Hepatocyte (in vitro differentiated cells): ENCODE results near the gene TMEM242. TPM values are rescaled to one million over a fixed set of nuclear protein-coding genes. Genes with fewer than 3 reads are reported as not detected.
"Not testable (repeated sequence)": the region's sequence is repeated elsewhere in the genome, so short reads cannot be mapped to it uniquely, and the experiment has no call there.

Experiments used
- DNase-seq: peaks from one replicate; pipeline ENCODE4 v3.0.0-alpha.2; 2016; ENCODE audit warnings: low spot score
- H2AFZ ChIP-seq: fragments of 200-600 bp; sonication (generic); 2 replicates; pipeline ENCODE4 v1.6.0; 2016; ENCODE audit warnings: antibody characterized with exemption, mild to moderate bottlenecking
- H3K27ac ChIP-seq: fragments of 200-600 bp; sonication (generic); 2 replicates; pipeline ENCODE4 v1.5.1; 2016; ENCODE audit warnings: mild to moderate bottlenecking
- H3K27me3 ChIP-seq: fragments of 200-600 bp; sonication (generic); 2 replicates; pipeline ENCODE4 v1.6.1; 2016
- H3K36me3 ChIP-seq: fragments of 200-600 bp; sonication (generic); replicated peaks from 2 replicates; pipeline ENCODE4 v1.5.1; 2016; ENCODE audit warnings: low read depth; ENCODE audit not compliant: insufficient read depth
- H3K4me1 ChIP-seq: fragments of 200-600 bp; sonication (generic); 2 replicates; pipeline ENCODE4 v1.5.1; 2016; ENCODE audit warnings: mild to moderate bottlenecking, moderate library complexity; ENCODE audit not compliant: insufficient read depth
- H3K4me2 ChIP-seq: fragments of 200-600 bp; sonication (generic); 2 replicates; pipeline ENCODE4 v1.6.0; 2016
- H3K4me3 ChIP-seq: fragments of 200-600 bp; sonication (generic); 2 replicates; pipeline ENCODE4 v1.5.1; 2016; ENCODE audit warnings: mild to moderate bottlenecking
- H3K79me2 ChIP-seq: fragments of 200-600 bp; sonication (generic); 2 replicates; pipeline ENCODE4 v1.6.0; 2017; ENCODE audit warnings: mild to moderate bottlenecking
- H3K9me2 ChIP-seq: fragments of 200-600 bp; sonication (generic); replicated peaks from 2 replicates; pipeline ENCODE4 v1.6.0; 2017; ENCODE audit warnings: mild to moderate bottlenecking; ENCODE audit not compliant: insufficient read depth
- H3K9me3 ChIP-seq: fragments of 200-600 bp; sonication (generic); 2 replicates; pipeline ENCODE4 v1.5.1; 2016; ENCODE audit warnings: low read depth, mild to moderate bottlenecking
- H4K20me1 ChIP-seq: fragments of 200-600 bp; sonication (generic); 2 replicates; pipeline ENCODE4 v1.6.0; 2016; ENCODE audit warnings: mild to moderate bottlenecking; ENCODE audit not compliant: insufficient read depth, poor library complexity, severe bottlenecking
- CTCF ChIP-seq: fragments of 200-600 bp; sonication (generic); IDR thresholded peaks from 2 replicates; pipeline ENCODE4 v1.5.1; 2016; ENCODE audit warnings: antibody characterized with exemption, mild to moderate bottlenecking; ENCODE audit not compliant: poor library complexity
- EZH2 ChIP-seq: fragments of 200-600 bp; sonication (generic); IDR thresholded peaks from 2 replicates; pipeline ENCODE4 v1.6.1; 2016; ENCODE audit warnings: antibody characterized with exemption, mild to moderate bottlenecking, borderline replicate concordance
- EZH2phosphoT487 ChIP-seq: fragments of 200-600 bp; sonication (generic); IDR thresholded peaks from one replicate; pipeline ENCODE4 v1.6.1; 2018; ENCODE audit warnings: antibody characterized with exemption, mild to moderate bottlenecking, low read depth, moderate library complexity; ENCODE audit not compliant: unreplicated experiment, severe bottlenecking
- WGBS: methylation state at CpG from one replicate; pipeline ENCODE4 v1.1.6; 2016; ENCODE audit warnings: low lambda C conversion rate; ENCODE audit errors: missing lambda C conversion rate; 5-methylcytosine and 5-hydroxymethylcytosine counted together
- polyA plus RNA-seq: library from polyadenylated mRNA; unstranded; fragments of >200 nt; fragmentation: Nextera tagmentation; extraction: Ambion mirVana; gene quantifications from 2 replicates; pipeline ENCODE4 v1.2.1, GENCODE V29; 2016
- total RNA-seq: library from RNA; depleted of rRNA; stranded (reverse); fragments of >200 nt; gene quantifications from 2 replicates; pipeline ENCODE4 v1.2.3, GENCODE V29; 2014

The TMEM242 gene
- total and polyA plus RNA-seq, 2 experiments from 2014 or later: 9.0 to 13.7 TPM

GRCh38 chr6:157339432-157339831 is 16.1 kb upstream of the TMEM242 start:
- Histone ChIP-seq H3K36me3 (no peaks in the 10 kb centered on the region), H3K4me3 (no peak overlapping the region), H3K9me3 (no peaks in the 10 kb centered on the region), H4K20me1 (no peaks in the 10 kb centered on the region), H3K4me2 (no peak overlapping the region), H3K27ac (no peak overlapping the region), H3K9me2 (no peaks in the 10 kb centered on the region), H3K79me2 (no peaks in the 10 kb centered on the region), H3K4me1 (no peaks in the 10 kb centered on the region), H2AFZ (no peak overlapping the region), H3K27me3 (no peaks in the 10 kb centered on the region)
- WGBS: 75% methylated on average over 1 of the region's 1 CpG
- DNase-seq: no peak
- TF ChIP-seq CTCF: peak; percentile 26
- no peak for TF ChIP-seq EZH2
- TF ChIP-seq EZH2phosphoT487: no peak

GRCh38 chr6:157337751-157338150 is 14.4 kb upstream of the TMEM242 start:
- 94% methylated on average over 2 of the region's 2 CpGs for WGBS
- TF ChIP-seq EZH2phosphoT487 (no peak), CTCF (no peak), EZH2 (no peak)

GRCh38 chr6:157337276-157337675 is 14.0 kb upstream of the TMEM242 start:
- DNase-seq, H2AFZ ChIP-seq, H3K36me3 ChIP-seq, H3K27me3 ChIP-seq, H3K9me2 ChIP-seq, H3K4me3 ChIP-seq, H3K79me2 ChIP-seq, H3K4me2 ChIP-seq, H4K20me1 ChIP-seq, H3K4me1 ChIP-seq, H3K27ac ChIP-seq, H3K9me3 ChIP-seq: not testable (repeated sequence)
- 93% methylated on average over 3 of the region's 3 CpGs for WGBS

More at GRCh38 chr6:157337751-157338150, 14.4 kb upstream of the TMEM242 start:
- Histone ChIP-seq H3K27ac (no peak overlapping the region), H3K9me3 (no peaks in the 10 kb centered on the region), H3K9me2 (no peaks in the 10 kb centered on the region), H3K4me2 (no peak overlapping the region), H3K4me1 (no peaks in the 10 kb centered on the region), H3K79me2 (no peaks in the 10 kb centered on the region), H4K20me1 (no peaks in the 10 kb centered on the region), H3K4me3 (no peak overlapping the region), H3K27me3 (no peaks in the 10 kb centered on the region), H2AFZ (no peak overlapping the region), H3K36me3 (no peaks in the 10 kb centered on the region)
- no peak for DNase-seq

- DNase-seq: no peak
- H3K36me3 ChIP-seq: no peaks in the 10 kb centered on the region
- H3K4me2 ChIP-seq: no peak overlapping the region
- no peak overlapping the region for H2AFZ ChIP-seq
- H3K9me3 ChIP-seq: no peaks in the 10 kb centered on the region
- H3K27ac ChIP-seq: no peak overlapping the region
- TF ChIP-seq EZH2phosphoT487 (no peak), CTCF (no peak), EZH2 (no peak)
- no peak overlapping the region for H3K4me3 ChIP-seq
- peaks cover 9% of the 10 kb centered on the region for H3K27me3 ChIP-seq
- WGBS: 67% methylated on average over 6 of the region's 6 CpGs
- H3K79me2 ChIP-seq: no peaks in the 10 kb centered on the region
- no peaks in the 10 kb centered on the region for H3K9me2 ChIP-seq
- no peaks in the 10 kb centered on the region for H3K4me1 ChIP-seq
- no peaks in the 10 kb centered on the region for H4K20me1 ChIP-seq
These were observed 12.5 kb upstream of the TMEM242 start for GRCh38 chr6:157335829-157336228.
